Measurements from ENCODE around the gene SPIRE2. TPM values are rescaled to one million over a fixed set of nuclear protein-coding genes. Genes with fewer than 3 reads are reported as not detected.
A peak's percentile ranks its signal among the peaks of the same experiment; 100 is the strongest.

Gene SPIRE2
- total and polyA plus RNA-seq, 2 of the 13 experiments (the other 11 are each of a cell fraction or from before 2014, with no cell fraction given) = 13.3 to 37.5 TPM

- TF ChIP-seq HDAC6 (IDR thresholded peaks at IDR 0.05; ENCODE audit: low read depth, low read length) (no peak), ZNF569 (CRISPR knock-in tag; IDR thresholded peaks at IDR 0.05; ENCODE audit: borderline replicate concordance) (no peak), SMAD9 (CRISPR knock-in tag; IDR thresholded peaks at IDR 0.05) (no peak; the same call in 1 of the 2 replicates), ATF7 (IDR thresholded peaks at IDR 0.05) (no peak), ATF7 (CRISPR knock-in tag; IDR thresholded peaks at IDR 0.05) (no peak; the same call in 1 of the 2 replicates), HNRNPLL (IDR thresholded peaks at IDR 0.05; ENCODE audit: low read depth, low read length, poor library complexity, severe bottlenecking) (peak; percentile 29), MNT (IDR thresholded peaks at IDR 0.05) (no peak), PREB (CRISPR knock-in tag; IDR thresholded peaks at IDR 0.05) (peak; percentile 79; the same call in 1 of the 2 replicates), HOXA5 (CRISPR knock-in tag; IDR thresholded peaks at IDR 0.05) (peak; percentile 76; the same call in 1 of the 2 replicates), ISL2 (CRISPR knock-in tag; IDR thresholded peaks at IDR 0.05) (peak; percentile 65), RNF2 (conservative IDR thresholded peaks at IDR 0.05; ENCODE audit: low read depth) (peak; percentile 44; the same call in 1 of the 2 replicates), FLYWCH1 (CRISPR knock-in tag; IDR thresholded peaks at IDR 0.05) (no peak), FOXC1 (CRISPR knock-in tag; IDR thresholded peaks at IDR 0.05; ENCODE audit: borderline replicate concordance) (peak; percentile 95; the same call in 1 of the 2 replicates), ZBTB43 (CRISPR knock-in tag; conservative IDR thresholded peaks at IDR 0.05) (peak; percentile 91), HINFP (CRISPR knock-in tag; IDR thresholded peaks at IDR 0.05; ENCODE audit: low read depth) (peak; percentile 79), TCF7 (IDR thresholded peaks at IDR 0.05; ENCODE audit: low read depth) (no peak)
Measured at GRCh38 chr16:89915303-89916232, 87.3 kb downstream of the SPIRE2 start (continued).

Data from HepG2 (cell line).